ENCODE measurements around the gene HIVEP3. TPM values are rescaled to one million over a fixed set of nuclear protein-coding genes. Genes with fewer than 3 reads are reported as not detected.
A peak's percentile ranks its signal among the peaks of the same experiment; 100 is the strongest.

The HIVEP3 gene
- total RNA-seq, 5 donors from 2014 or later (not counting 1 experiment from before 2014, with no cell fraction given): 7.0 to 15.3 (median 8.8) TPM

DNA sequence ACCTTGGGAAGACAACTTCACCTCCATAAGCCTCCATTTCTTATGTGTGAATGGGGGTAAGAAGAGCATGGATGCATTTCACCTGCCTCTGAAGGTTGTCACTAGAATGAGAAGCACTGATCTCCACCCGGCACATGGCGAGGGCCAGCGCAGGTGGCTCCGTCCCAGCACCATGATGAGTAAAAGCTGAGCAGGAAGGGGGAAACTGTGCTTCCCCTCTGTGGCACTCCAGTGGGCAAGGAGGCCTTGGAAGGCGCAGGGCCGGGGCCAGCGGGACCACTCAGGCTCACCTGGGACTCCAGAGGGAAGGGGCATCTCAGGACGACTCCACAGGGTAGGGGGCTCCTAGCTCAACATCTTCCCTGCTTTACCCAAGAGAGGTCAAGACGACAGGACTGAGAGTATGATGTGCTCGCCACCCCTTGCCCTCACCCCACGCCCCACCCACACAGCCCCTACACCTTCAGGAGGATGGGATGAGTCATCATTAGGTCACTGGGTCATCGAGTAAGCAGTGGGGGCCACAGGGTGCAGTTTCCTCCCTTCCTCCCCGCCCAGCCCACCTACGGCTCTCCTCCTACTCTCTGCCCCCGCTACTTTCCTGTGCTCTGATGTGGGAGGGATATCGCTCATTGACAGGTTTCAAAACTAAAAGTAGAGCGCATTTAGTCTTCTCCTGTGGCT, 112.1 kb downstream of the HIVEP3 start:
- peak in 25 of 35 experiments; percentile 5 to 46 (median 26) for DNase-seq
- Mint-ChIP-seq H3K27ac (peak overlapping the region; percentile 88 to 90), H3K4me1 (peaks cover 72 to 88% (median 76%) of the 10 kb centered on the region in 3 donors), H3K4me3 (peak overlapping the region; percentile 18 to 76 (median 56)), H3K9me3 (no peaks in the 10 kb centered on the region), H3K36me3 (no peaks in the 10 kb centered on the region), H3K27me3 (no peaks in the 10 kb centered on the region)
- H3K36me3 ChIP-seq (ENCODE audit: control insufficient read depth in 2 of 2, extremely low read depth in 1 of 2, insufficient read depth in 1 of 2, low read length in 1 of 2): no peaks in the 10 kb centered on the region
- ATAC-seq (replicated peaks in 1 of 4): peak; percentile 44 to 60 (median 52)
- H3K27me3 ChIP-seq (replicated peaks in 1 of 2; ENCODE audit: control insufficient read depth in 2 of 2, extremely low read depth in 1 of 2, insufficient read depth in 2 of 2, low read length in 1 of 2): no peaks in the 10 kb centered on the region
- H3K4me1 ChIP-seq (ENCODE audit: control insufficient read depth in 1 of 2, extremely low read depth in 1 of 2, insufficient read depth in 2 of 2, low read length in 2 of 2): peaks cover 49 to 71% of the 10 kb centered on the region in 2 experiments
- peak overlapping the region; percentile 1 to 8 for H3K4me3 ChIP-seq (ENCODE audit: control insufficient read depth in 1 of 2, extremely low read depth in 1 of 2, low read length in 1 of 2)
- 51% methylated on average over 4 of the region's 17 CpGs for WGBS (ENCODE audit: insufficient coverage)
- no peaks in the 10 kb centered on the region for H3K9me3 ChIP-seq
- POLR2A ChIA-PET: interaction anchor here in 1 of 2 donors (0.5 kb wide), 1 partner anchor 239 kb away, joined by 3 read pairs; no protein-coding TSS in a partner anchor
- CTCF ChIA-PET: interaction anchor here in 1 of 2 donors (0.6 kb wide), 1 partner anchor 149 kb away, joined by 4 read pairs; no protein-coding TSS in a partner anchor
- H3K27ac ChIP-seq (ENCODE audit: low read length): peak overlapping the region; percentile 81

DNA sequence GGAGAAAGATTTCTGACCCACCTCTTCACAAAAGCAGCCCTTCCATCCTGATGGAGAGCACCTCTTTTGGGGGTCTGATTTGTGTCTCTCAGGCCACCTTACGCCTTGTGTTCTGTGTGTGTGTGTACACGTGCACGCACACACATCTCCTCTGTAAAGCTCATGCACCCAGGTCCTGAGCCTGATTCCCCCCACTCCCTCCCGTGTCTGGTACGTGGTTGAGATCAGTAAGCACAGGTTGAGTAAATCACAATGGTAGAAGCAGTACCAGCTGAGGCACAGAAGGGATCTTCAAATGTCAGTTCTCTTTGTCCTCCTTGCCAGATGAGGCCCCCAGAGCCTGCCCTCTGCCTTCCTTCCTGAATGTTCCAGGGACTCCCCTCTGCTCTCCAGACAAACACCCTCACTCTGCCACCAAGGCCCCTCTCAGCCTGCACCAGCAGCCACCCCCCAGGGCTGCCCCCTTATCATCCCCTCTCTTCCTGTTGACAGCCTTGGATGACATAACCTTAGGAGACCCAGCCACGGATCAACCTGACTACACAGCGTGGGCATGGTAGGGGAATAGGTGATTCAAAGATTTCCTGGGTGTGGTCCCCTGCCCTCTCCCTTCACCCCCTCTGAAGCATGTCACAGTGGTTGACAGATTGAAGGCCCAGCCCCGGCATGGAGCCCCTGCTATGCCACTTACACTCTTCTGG, 112.8 kb downstream of the HIVEP3 start:
- Mint-ChIP-seq H3K4me1 (peaks cover 72 to 88% (median 76%) of the 10 kb centered on the region in 3 donors), H3K27ac (peak overlapping the region; percentile 88 to 90)
- WGBS (ENCODE audit: insufficient coverage): no CpG with 5 or more reads among the region's 8 CpGs

DNA sequence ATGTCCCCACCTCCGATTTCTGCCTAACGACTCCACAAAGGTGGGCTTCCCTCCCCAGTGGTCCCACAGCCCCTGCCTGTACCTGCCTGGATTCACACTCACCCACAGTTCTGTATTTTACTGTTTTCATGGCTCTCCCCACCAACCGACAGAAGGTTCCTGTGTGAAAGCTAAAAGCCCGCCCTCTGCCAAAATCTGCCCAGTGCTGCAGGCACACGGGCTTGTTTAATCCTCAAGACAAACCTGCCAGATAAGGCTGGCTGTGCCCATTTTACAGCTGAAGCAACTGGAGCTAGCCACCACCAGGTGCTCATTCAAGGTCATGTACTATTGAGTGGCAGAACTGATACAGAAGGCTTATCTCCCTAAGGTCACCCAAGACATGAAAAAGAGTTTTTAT, 114.5 kb downstream of the HIVEP3 start:
- Histone ChIP-seq H3K4me1 (ENCODE audit: control insufficient read depth in 1 of 2, extremely low read depth in 1 of 2, insufficient read depth in 2 of 2, low read length in 2 of 2) (peaks cover 57 to 86% of the 10 kb centered on the region in 2 experiments), H3K4me3 (ENCODE audit: control insufficient read depth in 1 of 2, extremely low read depth in 1 of 2, low read length in 1 of 2) (no peak overlapping the region), H3K27ac (ENCODE audit: low read length) (peak overlapping the region; percentile 82), H3K36me3 (ENCODE audit: control insufficient read depth in 2 of 2, extremely low read depth in 1 of 2, insufficient read depth in 1 of 2, low read length in 1 of 2) (no peaks in the 10 kb centered on the region), H3K27me3 (replicated peaks in 1 of 2; ENCODE audit: control insufficient read depth in 2 of 2, extremely low read depth in 1 of 2, insufficient read depth in 2 of 2, low read length in 1 of 2) (no peaks in the 10 kb centered on the region), H3K9me3 (no peaks in the 10 kb centered on the region)
- peaks cover 88 to 93% (median 89%) of the 10 kb centered on the region in 3 donors for H3K4me1 Mint-ChIP-seq
- CTCF ChIA-PET: interaction anchor here in 1 of 2 donors (0.6 to 1.9 kb wide), 2 partner anchors 88 to 106 kb away, joined by 4 to 6 read pairs; no protein-coding TSS in a partner anchor
- peak overlapping the region; percentile 90 to 95 for H3K27ac Mint-ChIP-seq
- DNase-seq (peak in 20 of 35 experiments; percentile 9 to 56 (median 24)), ATAC-seq (replicated peaks in 1 of 4) (no peak)
- POLR2A ChIA-PET: interaction anchor here in 1 of 2 donors (0.7 kb wide), 1 partner anchor 64 kb away, joined by 4 read pairs; no protein-coding TSS in a partner anchor
- H3K27me3 Mint-ChIP-seq: no peaks in the 10 kb centered on the region
- 25% methylated on average over 4 of the region's 5 CpGs for WGBS (ENCODE audit: insufficient coverage)
- no peaks in the 10 kb centered on the region for H3K9me3 Mint-ChIP-seq
- H3K36me3 Mint-ChIP-seq: no peaks in the 10 kb centered on the region
- H3K4me3 Mint-ChIP-seq: peak overlapping the region; percentile 22 to 76 (median 50)

More for the DNA sequence above, 112.8 kb downstream of the HIVEP3 start:
- H3K27me3 ChIP-seq (replicated peaks in 1 of 2; ENCODE audit: control insufficient read depth in 2 of 2, extremely low read depth in 1 of 2, insufficient read depth in 2 of 2, low read length in 1 of 2): no peaks in the 10 kb centered on the region
- H3K4me1 ChIP-seq (ENCODE audit: control insufficient read depth in 1 of 2, extremely low read depth in 1 of 2, insufficient read depth in 2 of 2, low read length in 2 of 2): peaks cover 50 to 71% of the 10 kb centered on the region in 2 experiments
- H3K9me3 ChIP-seq: no peaks in the 10 kb centered on the region
- Mint-ChIP-seq H3K9me3 (no peaks in the 10 kb centered on the region), H3K36me3 (no peaks in the 10 kb centered on the region), H3K27me3 (no peaks in the 10 kb centered on the region), H3K4me3 (peak overlapping the region; percentile 18 to 76 (median 56))
- DNase-seq (peak in 10 of 35 experiments; percentile 4 to 43 (median 24)), ATAC-seq (replicated peaks in 1 of 4) (peak; percentile 50 to 59 (median 54))
- H3K4me3 ChIP-seq (ENCODE audit: control insufficient read depth in 1 of 2, extremely low read depth in 1 of 2, low read length in 1 of 2): peak overlapping the region in 1 of 2 donors; percentile 8
- peak overlapping the region; percentile 81 for H3K27ac ChIP-seq (ENCODE audit: low read length)
- no peaks in the 10 kb centered on the region for H3K36me3 ChIP-seq (ENCODE audit: control insufficient read depth in 2 of 2, extremely low read depth in 1 of 2, insufficient read depth in 1 of 2, low read length in 1 of 2)
- ChIA-PET CTCF (interaction anchor here in 1 of 2 donors (1.9 kb wide), 1 partner anchor 86 kb away, joined by 6 read pairs; no protein-coding TSS in a partner anchor), POLR2A (interaction anchor here in 1 of 2 donors (0.5 kb wide), 1 partner anchor 239 kb away, joined by 3 read pairs; no protein-coding TSS in a partner anchor)

DNA sequence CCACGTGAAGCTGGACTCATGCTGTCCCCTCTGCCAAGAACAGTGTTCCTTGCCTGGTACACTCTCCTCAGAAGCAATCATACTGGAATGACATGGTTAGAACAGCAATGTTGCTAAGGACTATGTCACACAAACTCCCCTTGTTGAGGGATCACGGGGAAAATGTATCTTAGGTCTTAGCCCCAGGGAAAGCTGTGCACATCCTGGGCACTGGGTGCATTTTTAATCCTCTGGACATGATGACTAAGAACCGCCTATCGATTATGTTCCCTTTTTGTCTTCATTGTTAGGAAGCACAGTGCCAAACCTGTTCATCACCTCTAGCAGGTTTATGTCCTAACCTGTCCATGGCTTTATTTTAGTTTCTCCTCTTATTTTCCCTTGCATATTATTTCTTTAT, 115.1 kb downstream of the HIVEP3 start:
- H3K4me1 Mint-ChIP-seq: peaks cover 89 to 94% (median 90%) of the 10 kb centered on the region in 3 donors
- no peak for ATAC-seq (replicated peaks in 1 of 4)
- 55% methylated on average over 4 of the region's 4 CpGs for WGBS (ENCODE audit: insufficient coverage)
- H3K4me3 ChIP-seq (ENCODE audit: control insufficient read depth in 1 of 2, extremely low read depth in 1 of 2, low read length in 1 of 2): no peak overlapping the region
- H3K4me3 Mint-ChIP-seq: peak overlapping the region; percentile 44 to 76 (median 54)
- H3K27ac Mint-ChIP-seq: peak overlapping the region; percentile 93
- ChIA-PET POLR2A (interaction anchor here in 1 of 2 donors (0.7 kb wide), 1 partner anchor 65 kb away, joined by 4 read pairs; no protein-coding TSS in a partner anchor), CTCF (interaction anchor here in 1 of 2 donors (0.7 to 1.9 kb wide), 3 partner anchors 28 to 850 kb away, joined by 3 to 6 read pairs (median 3); no protein-coding TSS in a partner anchor)
- H3K27me3 ChIP-seq (replicated peaks in 1 of 2; ENCODE audit: control insufficient read depth in 2 of 2, extremely low read depth in 1 of 2, insufficient read depth in 2 of 2, low read length in 1 of 2): no peaks in the 10 kb centered on the region
- H3K9me3 ChIP-seq: no peaks in the 10 kb centered on the region
- no peaks in the 10 kb centered on the region for H3K36me3 Mint-ChIP-seq
- H3K9me3 Mint-ChIP-seq: no peaks in the 10 kb centered on the region
- H3K27ac ChIP-seq (ENCODE audit: low read length): peak overlapping the region; percentile 82
- DNase-seq: no peak
- no peaks in the 10 kb centered on the region for H3K36me3 ChIP-seq (ENCODE audit: control insufficient read depth in 2 of 2, extremely low read depth in 1 of 2, insufficient read depth in 1 of 2, low read length in 1 of 2)
- peaks cover 57 to 87% of the 10 kb centered on the region in 2 experiments for H3K4me1 ChIP-seq (ENCODE audit: control insufficient read depth in 1 of 2, extremely low read depth in 1 of 2, insufficient read depth in 2 of 2, low read length in 2 of 2)
- H3K27me3 Mint-ChIP-seq: no peaks in the 10 kb centered on the region

DNA sequence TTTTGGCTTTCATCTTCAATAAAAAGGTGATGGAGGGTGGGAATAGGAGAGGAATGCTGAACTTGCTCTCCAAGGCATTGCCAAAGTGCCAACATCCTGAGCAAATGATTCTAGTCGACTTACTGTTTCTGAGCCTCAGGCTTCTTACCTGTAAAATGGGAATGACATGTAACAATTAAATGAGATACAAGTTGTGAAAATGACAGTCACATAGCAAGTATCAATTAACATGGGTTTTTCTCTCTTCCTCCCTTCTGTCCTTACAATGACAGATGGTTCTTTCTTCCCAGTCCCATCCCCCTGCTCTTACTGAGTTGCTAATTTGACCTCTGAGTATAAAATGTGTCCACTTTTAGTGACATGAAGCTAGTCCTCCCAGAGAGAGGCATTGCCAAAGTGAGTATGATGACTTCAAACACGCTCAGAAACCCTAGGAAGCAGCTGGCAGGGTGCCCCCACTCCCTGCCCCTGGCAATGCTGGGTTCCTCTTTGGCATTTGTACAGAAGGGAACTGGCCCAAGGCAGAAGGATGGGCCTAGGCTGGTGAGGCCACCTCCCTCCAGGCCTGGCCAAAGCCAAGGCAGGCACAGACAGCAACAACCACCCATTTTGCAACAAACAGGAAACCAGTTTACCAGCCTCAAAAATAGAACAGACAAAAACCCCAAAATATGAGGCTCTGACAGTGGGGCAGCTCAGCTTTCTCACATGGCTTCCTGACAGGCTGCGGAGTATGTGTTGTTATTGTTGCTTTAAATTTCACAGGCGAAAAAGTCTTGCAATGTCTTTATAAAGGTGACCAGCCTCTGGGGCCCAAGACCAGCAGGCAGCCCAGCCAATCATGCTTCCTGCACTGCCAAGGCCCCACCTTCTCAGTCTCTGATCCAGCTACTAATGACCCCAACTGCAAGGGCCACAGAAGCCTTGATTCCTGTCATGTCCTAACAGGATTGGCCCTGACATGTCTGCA, 115.9 kb downstream of the HIVEP3 start:
- Mint-ChIP-seq H3K27ac (peak overlapping the region; percentile 93), H3K4me1 (peaks cover 82 to 89% (median 82%) of the 10 kb centered on the region in 3 donors), H3K4me3 (peak overlapping the region; percentile 44 to 67 (median 54)), H3K27me3 (no peaks in the 10 kb centered on the region), H3K9me3 (no peaks in the 10 kb centered on the region), H3K36me3 (no peaks in the 10 kb centered on the region)
- DNase-seq (peak in 29 of 35 experiments; percentile 5 to 65 (median 31)), ATAC-seq (replicated peaks in 1 of 4) (peak; percentile 72 to 76 (median 74))
- ChIA-PET CTCF (interaction anchor here in 1 of 2 donors (0.7 to 2.4 kb wide), 3 partner anchors 9 to 850 kb away, joined by 3 to 11 read pairs (median 3); no protein-coding TSS in a partner anchor), POLR2A (interaction anchor here in 1 of 2 donors (1.2 kb wide), 1 partner anchor 8 kb away, joined by 3 read pairs; no protein-coding TSS in a partner anchor)
- no peaks in the 10 kb centered on the region for H3K9me3 ChIP-seq
- H3K27ac ChIP-seq (ENCODE audit: low read length): peak overlapping the region; percentile 82
- H3K27me3 ChIP-seq (replicated peaks in 1 of 2; ENCODE audit: control insufficient read depth in 2 of 2, extremely low read depth in 1 of 2, insufficient read depth in 2 of 2, low read length in 1 of 2): no peaks in the 10 kb centered on the region
- H3K4me3 ChIP-seq (ENCODE audit: control insufficient read depth in 1 of 2, extremely low read depth in 1 of 2, low read length in 1 of 2): peak overlapping the region in 1 of 2 donors; percentile 19
- H3K4me1 ChIP-seq (ENCODE audit: control insufficient read depth in 1 of 2, extremely low read depth in 1 of 2, insufficient read depth in 2 of 2, low read length in 2 of 2): peaks cover 57 to 86% of the 10 kb centered on the region in 2 experiments
- WGBS (ENCODE audit: insufficient coverage): 42% methylated on average over 1 of the region's 4 CpGs
- no peaks in the 10 kb centered on the region for H3K36me3 ChIP-seq (ENCODE audit: control insufficient read depth in 2 of 2, extremely low read depth in 1 of 2, insufficient read depth in 1 of 2, low read length in 1 of 2)

Measured in T-cell (primary cell).